Measurements from ENCODE around the gene LTC4S. TPM values are rescaled to one million over a fixed set of nuclear protein-coding genes. Genes with fewer than 3 reads are reported as not detected.

The LTC4S gene
- total and polyA plus RNA-seq, 2 donors (not counting 3 experiments of a cell fraction or from before 2014, with no cell fraction given): 0.95 to 6.3 TPM

DNA sequence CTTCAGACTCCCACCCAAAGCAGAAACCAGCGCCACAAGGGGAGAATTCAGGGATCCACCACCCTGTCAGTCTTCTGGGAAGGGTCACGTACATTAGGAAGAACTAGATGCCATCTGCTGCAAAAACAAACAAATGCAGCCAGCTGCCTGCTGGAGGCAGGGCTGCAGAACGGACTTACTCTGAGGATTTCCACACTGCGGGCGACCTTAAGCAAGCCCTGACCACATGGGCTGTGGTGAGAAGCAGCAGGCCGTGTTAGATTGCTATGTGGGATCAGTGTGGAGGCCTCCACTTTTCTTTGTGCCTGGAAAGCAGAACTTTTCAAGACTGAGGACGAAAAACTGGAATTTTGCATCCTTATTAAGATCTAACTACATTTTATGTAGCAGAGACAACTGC, 13.4 kb upstream of the LTC4S start:
- Histone ChIP-seq H3K9me3 (replicated peaks; ENCODE audit: control insufficient read depth, insufficient read depth, low read length) (no peaks in the 10 kb centered on the region), H3K4me1 (ENCODE audit: control insufficient read depth, extremely low read depth, insufficient read depth, low read length) (peaks cover 14% of the 10 kb centered on the region), H3K36me3 (ENCODE audit: control insufficient read depth in 2 of 2, extremely low read depth in 1 of 2, insufficient read depth in 2 of 2, low read length in 2 of 2) (peaks cover 3 to 12% of the 10 kb centered on the region in 2 experiments), H3K27ac (ENCODE audit: insufficient read depth, low read depth, low read length) (no peak overlapping the region), H3K27me3 (ENCODE audit: control insufficient read depth in 2 of 2, insufficient read depth in 2 of 2, low read length in 2 of 2) (no peaks in the 10 kb centered on the region), H3K4me2 (ENCODE audit: insufficient read depth, low read length) (no peak overlapping the region), H3K9ac (replicated peaks; ENCODE audit: extremely low read depth, insufficient read depth, low read length) (no peak overlapping the region), H3K4me3 (replicated peaks in 1 of 3; ENCODE audit: insufficient read depth in 1 of 3, low read depth in 1 of 3, low read length in 3 of 3) (no peak overlapping the region), H3K79me2 (ENCODE audit: control insufficient read depth, insufficient read depth, low read length) (no peaks in the 10 kb centered on the region), H3K9me1 (replicated peaks; ENCODE audit: control insufficient read depth, extremely low read depth, insufficient read depth, low read length) (no peaks in the 10 kb centered on the region), H2AFZ (ENCODE audit: low read depth, low read length) (no peak overlapping the region), H4K20me1 (replicated peaks; ENCODE audit: control insufficient read depth, extremely low read depth, insufficient read depth, low read length) (no peaks in the 10 kb centered on the region)
- BruUV-seq (replicated peaks): no TSS peak
- DNase-seq (ENCODE audit: low read depth, low spot score) (no peak), FAIRE-seq (no peak)
- ChIA-PET POLR2A (interaction anchor here (0.6 to 1.2 kb wide), 2 partner anchors 16 to 157 kb away, joined by 3 to 5 read pairs; partner anchors contain the start of gene HNRNPH1), CTCF (interaction anchor here (0.8 to 1.4 kb wide), 2 partner anchors 8 to 18 kb away, joined by 3 to 6 read pairs; no protein-coding TSS in a partner anchor)
- intact Hi-C loops (cut with micrococcal nuclease) (no loop called here), dilution Hi-C loops (cut with MboI; ENCODE audit: extremely low pct_ligation_motif_present, low sequenced_read_pairs) (no loop called here)
- TF ChIP-seq FOS (IDR thresholded peaks at IDR 0.05; ENCODE audit: borderline replicate concordance, insufficient read depth, low read length): no peak
- TF ChIP-seq MAX (IDR thresholded peaks at IDR 0.05; ENCODE audit: insufficient read depth, insufficient read length): no peak
- TF ChIP-seq, protein P1, sequence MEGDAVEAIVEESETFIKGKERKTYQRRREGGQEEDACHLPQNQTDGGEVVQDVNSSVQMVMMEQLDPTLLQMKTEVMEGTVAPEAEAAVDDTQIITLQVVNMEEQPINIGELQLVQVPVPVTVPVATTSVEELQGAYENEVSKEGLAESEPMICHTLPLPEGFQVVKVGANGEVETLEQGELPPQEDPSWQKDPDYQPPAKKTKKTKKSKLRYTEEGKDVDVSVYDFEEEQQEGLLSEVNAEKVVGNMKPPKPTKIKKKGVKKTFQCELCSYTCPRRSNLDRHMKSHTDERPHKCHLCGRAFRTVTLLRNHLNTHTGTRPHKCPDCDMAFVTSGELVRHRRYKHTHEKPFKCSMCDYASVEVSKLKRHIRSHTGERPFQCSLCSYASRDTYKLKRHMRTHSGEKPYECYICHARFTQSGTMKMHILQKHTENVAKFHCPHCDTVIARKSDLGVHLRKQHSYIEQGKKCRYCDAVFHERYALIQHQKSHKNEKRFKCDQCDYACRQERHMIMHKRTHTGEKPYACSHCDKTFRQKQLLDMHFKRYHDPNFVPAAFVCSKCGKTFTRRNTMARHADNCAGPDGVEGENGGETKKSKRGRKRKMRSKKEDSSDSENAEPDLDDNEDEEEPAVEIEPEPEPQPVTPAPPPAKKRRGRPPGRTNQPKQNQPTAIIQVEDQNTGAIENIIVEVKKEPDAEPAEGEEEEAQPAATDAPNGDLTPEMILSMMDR (IDR thresholded peaks at IDR 0.05; ENCODE audit: extremely low read depth in 1 of 2, insufficient read depth in 1 of 2, low read depth in 1 of 2, low read length in 2 of 2): no peak
- no peak for TF ChIP-seq MYC (IDR thresholded peaks at IDR 0.05; ENCODE audit: low read depth, low read length)
- TF ChIP-seq POLR2AphosphoS5 (IDR thresholded peaks at IDR 0.05; ENCODE audit: insufficient read depth, low read depth, low read length): no peak
- TF ChIP-seq EZH2 (IDR thresholded peaks at IDR 0.05; ENCODE audit: borderline replicate concordance, low read depth, low read length, severe bottlenecking): no peak
- TF ChIP-seq JUN (IDR thresholded peaks at IDR 0.05; ENCODE audit: borderline replicate concordance, insufficient read depth, insufficient read length, low read depth): no peak
- no peak for TF ChIP-seq POLR2A (IDR thresholded peaks at IDR 0.05; ENCODE audit: low read depth, low read length)
- no peak for TF ChIP-seq GATA2 (IDR thresholded peaks at IDR 0.05; ENCODE audit: insufficient read depth, insufficient read length, low read depth, low read length)

Data from endothelial cell of umbilical vein (primary cell).